CD4-positive, alpha-beta T cell treated with Interleukin-6 for 4 hours (primary cell): ENCODE measurements around the gene YAE1.

Source experiments
- DNase-seq: peaks from one replicate; pipeline ENCODE4 v3.0.0-alpha.2; 2020; ENCODE audit warnings: mixed read lengths

Gene YAE1

DNA sequence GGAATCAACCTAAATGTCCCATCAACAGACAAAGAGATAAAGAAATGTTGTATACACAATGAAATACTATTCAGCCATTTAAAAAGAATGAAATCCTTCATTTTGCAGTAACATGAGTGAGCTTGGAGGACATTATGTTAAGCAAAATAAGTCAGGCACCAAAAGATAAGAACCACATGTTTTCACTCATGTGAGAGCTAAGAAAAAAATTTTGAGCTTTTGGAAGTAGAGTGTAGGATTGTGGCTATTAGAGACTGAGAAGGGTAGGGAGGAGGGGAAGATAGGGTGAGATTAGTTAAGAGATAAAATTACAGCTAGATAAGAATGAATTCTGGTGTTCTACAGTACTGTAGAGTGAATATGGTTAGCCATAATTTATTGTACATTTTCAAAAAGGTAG is 8.3 kb upstream of the YAE1 start:
- no peak for DNase-seq

DNA sequence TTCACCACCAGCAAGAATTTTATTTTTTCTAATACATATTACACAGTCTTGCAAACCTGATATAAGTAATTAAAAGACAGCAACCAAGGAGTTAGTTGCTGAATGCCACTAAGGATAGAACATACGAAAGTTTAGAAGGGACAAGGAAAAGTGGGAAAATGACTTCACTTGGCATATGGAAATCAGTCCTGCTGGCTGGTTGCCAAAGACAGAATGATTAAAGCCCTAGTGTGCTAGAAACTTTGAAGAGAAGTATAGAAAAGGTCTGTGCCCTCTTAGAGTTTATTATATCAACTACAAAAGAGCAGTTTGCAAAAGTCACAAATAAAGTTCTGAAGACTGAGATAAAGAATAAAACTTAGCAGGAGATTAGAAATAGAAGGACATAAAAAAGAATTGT is 5.8 kb upstream of the YAE1 start:
- DNase-seq: no peak

DNA sequence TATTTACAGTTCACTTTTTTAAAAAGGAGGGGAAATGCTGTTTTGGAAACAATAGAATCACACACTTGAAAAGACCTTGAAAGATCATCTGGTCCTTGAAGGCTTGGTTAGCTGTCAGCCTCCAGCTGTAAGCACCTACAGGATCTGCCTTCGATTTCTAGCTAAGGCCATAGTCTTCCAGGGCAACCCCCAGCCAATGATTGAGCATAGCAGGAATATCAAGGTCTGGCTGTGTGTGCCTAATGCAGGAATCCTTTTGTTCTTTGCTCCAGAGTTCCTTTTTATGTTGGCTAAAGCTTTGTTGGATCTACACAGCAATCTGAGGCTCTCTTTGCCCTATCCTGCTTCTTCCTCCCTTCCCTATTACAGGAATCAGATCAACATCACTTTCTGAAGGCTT is 5.2 kb upstream of the YAE1 start:
- DNase-seq: no peak

DNA sequence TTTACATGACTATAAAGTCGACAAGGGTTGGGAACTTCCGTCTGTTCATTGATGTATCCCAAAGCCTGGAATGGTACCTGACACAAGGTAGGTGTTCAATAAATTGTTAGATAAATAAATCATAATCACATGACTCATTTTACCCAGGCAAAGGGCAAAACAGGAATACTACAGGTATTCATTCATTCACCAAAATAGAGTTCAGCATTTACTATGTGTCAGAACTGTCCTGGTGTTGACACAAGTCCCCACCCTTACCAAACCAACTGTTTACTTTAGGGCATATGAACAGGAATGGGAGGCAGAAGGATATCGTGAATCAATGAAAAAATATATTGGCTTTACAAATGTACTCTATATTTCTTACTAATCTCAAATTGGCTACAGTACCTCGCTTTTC is 666 bp upstream of the YAE1 start:
- no peak for DNase-seq

DNA sequence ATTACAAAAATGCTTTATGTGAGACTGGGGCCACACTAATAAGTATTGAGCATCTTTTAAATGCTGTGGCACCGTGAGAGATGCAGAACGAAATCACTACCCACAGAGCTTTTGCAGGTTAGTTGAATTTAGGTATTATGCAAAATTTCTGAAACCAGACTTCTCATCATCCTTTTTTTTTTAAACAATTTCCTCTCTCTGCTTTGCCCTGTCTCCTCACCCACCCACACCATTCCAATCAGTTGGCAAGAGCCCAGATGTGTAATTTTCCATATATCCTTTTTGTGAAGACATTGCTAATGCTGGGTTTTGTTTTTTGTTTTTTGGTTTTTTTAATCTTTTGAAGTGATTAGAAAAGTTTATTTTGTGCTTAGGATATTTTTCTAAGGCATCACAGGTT is 1.1 kb downstream of the YAE1 start:
- no peak for DNase-seq

DNA sequence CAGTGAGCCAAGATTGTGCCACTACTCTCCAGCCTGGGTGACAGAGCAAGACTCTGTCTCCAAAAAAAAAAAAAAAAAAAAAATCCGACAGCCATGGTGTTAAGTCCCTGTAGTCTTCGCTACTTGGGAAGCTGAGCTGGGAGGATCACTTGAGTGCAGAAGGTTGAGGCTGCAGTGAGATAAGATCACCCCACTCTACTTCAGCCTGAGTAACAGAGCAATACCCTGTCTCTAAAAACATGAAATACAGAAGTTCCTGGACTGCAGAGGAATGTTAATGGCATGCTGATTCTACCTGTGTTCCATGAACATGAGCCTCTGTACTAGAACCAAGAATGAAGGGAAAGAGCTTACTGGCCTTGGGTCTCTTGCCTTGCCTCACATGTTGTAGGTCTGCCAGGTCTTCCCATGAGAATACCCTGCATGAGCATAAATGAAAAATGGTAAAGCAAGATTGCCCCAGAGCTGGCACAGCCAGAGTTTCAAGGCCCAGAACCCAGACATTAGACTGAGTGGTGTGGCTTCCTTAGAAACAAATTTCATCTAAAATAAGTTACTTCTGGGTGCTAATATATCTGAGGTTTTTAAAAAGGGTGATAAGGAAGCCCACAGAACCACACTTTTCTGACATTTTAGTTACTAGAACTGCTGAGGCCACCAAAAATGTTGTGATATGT is 8.6 kb downstream of the YAE1 start:
- no peak for DNase-seq

DNA sequence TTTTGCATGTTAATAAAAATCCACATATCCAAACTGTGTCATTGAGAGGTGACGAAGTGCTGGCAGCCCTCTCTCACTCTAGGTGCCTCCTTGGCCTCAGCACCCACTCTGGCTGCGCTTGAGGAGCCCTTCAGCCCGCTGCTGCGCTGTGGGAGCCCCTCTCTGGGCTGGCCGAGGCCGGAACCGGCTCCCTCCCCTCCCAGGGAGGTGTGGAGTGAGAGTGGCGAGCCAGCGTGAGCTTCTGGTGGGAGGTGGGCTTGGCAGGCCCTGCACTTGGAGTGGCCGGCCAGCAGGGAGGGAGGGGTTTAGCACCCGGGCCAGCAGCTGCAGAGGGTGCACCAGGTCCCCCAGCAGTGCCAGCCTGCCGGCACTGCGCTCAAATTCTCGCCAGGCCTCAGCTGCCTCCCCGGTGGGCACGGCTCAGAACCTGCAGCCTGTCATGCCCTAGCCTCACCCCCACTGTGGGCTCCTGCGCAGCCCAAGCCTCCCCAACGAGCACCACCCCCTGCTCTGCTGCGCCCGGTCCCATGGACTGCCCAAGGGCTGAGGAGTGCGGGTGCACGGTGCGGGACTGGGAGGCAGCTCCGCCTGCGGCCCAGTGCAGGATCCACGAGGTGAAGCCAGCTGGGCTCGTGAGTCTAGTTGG is 11.1 kb downstream of the YAE1 start:
- DNase-seq: no peak

DNA sequence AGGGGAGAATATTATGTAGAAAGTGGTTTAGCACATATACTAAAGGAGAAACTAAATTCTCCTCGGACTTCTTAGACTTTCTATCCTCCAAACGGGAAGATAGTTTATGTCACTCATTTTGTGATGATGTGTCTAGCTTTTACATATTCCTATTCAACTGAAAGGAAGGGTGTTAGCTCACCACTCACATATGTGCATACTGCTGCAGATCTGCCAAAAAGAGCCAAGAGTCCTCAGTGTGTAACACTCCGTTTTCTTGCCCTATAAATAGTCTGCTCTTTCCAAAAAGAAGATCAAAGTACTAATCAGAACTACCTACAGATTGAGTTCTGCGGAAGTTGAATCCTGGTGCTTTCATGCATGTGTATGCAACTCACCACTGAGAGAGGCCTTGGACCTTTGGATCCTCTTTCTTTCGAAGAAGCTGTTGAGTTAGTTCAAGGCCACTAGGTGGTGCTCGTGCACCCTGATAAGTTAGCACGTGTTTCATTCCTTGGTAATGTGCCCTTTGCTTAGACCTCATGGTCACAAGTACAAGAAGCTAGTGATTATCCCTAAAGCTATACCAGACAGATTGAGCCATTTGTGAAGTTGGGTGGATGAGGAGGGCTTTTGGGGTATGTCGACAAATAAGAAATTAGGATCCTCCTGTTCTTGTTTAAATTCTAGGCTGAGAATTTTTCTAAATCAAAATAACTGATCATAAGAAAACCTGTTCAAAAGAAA is 14.1 kb downstream of the YAE1 start:
- DNase-seq: peak; percentile 88

DNA sequence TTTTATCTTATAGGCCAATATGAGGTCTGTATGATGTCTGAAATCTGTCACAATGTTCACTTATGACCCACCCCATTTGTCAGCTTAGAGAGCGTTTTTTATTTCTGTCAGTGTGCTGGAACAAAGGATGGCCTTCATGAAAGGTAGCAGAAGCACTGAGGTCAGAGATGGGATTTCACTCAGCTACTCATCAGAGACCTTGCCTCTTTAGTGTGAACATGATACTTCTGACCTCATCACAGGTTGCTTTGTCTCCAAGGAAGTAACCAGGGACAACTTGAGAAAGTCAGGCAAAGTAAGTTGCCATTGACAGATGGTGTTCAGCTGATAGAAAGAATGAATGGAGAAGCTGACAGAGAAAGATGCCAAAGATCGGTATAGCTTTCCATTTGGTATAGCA is 16.3 kb downstream of the YAE1 start:
- DNase-seq: no peak

DNA sequence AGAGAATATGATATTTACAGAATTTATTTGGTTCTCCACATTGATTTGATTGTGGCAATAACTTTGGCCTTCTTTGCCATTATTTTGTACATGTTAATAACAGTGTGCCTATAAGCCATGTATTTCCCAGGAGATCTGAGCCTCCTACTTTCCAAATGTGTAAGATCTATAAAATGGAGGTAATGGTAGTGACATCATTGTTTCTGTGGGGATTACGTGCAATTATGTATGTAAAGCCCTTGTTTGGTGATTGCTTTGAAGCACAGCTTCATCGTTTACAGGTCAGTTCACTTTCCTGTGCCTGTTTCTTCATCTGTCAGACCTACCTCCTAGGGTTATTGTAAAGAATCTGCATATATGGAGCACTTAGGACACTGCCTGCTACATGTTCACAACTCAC is 17.3 kb downstream of the YAE1 start:
- no peak for DNase-seq

DNA sequence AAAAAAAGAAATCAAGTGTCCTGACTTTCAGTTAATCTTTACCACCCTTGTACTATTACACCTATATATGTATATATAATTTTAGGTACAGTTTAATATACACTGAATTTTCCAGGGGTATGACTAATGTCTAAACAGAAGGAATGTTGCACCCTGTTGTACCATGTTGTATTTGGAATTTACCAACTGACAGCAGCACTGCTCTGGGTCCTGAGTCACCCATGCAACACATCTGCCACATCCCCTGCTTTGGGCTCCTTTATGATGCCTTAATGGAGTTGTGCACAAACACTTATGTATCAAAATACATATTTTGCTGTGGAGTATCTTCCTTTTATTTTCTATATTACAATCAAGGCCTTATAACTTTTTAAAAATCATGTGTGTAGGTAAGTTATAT is 21.2 kb downstream of the YAE1 start:
- no peak for DNase-seq

DNA sequence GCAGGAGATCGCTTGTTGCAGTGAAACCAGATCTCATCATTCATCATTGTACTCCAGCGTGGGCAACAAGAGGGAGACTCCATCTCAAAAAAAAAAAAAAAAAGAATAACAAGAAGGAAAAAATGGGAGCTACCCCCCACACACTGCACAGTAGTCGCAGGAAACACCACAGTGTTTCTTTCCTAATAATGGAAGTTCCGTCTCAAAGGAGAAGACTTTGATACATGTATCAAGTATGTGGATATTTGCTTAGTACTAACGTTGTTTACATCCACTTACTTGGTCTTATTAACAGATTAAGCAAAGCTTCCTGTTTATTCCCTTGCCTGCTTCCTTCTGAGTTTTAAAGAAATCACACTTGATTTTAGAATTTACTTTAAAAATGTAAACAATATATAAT is 22.2 kb downstream of the YAE1 start:
- DNase-seq: no peak

DNA sequence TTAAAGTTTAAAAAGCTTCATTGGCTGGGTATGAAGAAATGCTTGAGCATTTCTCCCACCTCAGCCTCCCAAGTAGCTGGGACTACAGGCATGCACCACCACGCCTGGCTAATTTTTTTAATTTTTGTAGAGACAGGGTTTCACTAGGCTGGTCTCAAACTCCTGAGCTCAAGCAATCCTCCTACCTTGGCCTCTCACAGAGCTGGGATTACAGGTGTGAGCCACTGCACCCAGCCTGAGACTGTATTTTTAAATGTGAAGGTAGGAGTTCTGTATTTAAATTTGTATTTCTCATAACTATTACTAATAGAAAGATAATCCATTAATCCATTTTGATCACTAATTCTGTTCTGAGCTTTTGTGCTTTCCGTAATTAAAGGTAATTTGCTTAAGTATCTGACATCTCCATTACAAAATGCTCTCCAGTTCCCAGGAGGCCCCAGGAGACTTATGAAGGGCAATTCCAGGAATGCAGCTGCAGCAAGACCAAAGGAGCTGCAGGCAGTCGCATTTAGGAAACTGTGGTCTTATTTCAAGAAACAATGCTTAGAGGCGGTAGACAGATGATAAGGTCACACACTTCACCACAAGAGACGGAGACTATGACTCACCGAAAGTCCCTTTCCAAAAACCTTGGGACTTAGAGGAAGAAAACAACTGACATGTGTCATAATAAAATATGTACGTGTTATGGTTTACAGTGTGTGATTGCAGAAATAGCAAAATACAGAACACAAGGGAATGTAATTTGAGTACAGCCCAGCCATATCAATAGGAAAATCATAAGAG is 23.3 kb downstream of the YAE1 start:
- DNase-seq: peak; percentile 65

DNA sequence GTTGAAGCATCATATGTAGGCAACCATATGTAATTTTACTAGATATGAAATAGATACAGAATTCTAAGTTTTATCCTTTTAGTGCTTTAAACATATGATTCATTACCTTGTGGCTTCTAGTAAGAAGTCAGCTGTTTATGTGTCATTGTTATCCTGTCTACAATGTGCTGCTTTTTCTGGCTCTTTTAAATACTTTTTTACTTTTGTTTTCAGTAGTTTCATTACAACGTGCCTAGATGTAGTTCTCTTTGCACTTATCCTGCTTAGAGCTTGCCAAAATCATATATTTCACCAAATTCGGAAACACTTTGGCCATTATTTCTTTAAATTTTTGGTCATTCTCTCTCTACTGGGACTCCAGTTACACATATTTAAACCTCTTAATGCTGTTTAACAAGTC is 26.4 kb downstream of the YAE1 start:
- no peak for DNase-seq

DNA sequence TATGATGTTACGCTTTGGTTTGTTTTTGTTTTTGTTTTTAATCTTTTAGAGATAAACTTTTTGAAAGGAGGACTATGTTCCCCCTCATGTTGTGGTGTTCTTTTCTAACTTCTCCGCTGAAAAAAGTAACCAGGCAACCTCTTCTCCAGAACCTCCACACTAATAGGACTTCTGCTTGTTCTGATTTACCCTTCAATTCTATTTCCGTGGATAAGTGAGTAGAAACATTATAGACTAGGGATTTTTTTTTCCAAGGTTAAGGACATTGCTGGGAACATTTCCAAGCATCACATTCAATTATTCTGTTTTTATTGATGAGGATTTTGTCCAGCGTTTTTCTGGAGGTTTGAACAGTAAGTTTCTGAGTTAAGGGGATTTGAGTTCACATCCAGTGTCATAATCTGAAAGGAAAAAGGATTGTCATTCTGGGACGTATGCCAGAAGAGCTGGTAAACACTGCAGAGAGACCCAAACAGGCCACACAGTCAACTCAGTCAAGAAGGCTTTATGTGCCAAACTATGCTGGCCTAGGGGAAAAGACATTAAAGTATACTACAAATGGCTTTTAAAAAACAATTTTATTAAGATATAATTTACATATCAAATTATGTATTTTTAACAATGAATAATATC is 28.9 kb downstream of the YAE1 start:
- DNase-seq: no peak

DNA sequence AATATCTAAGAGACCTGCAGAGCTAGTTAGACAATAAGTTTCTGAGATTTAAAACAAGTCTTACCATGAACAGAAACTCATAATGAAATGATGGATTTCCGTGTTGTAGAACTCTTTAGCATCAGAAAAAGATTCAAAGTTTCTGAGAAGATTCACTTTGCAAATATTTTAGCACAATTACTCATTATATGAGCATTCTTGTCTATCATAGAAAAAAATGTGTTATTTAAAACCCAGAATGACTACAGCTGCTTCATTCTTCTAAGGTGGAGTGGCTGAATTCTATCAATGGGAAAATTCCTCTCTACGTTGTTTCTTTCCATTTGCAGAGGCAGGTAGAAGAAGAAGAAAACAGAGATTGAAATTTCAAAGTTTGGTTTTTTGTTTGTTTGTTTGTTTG is 36.1 kb downstream of the YAE1 start:
- DNase-seq: no peak

DNA sequence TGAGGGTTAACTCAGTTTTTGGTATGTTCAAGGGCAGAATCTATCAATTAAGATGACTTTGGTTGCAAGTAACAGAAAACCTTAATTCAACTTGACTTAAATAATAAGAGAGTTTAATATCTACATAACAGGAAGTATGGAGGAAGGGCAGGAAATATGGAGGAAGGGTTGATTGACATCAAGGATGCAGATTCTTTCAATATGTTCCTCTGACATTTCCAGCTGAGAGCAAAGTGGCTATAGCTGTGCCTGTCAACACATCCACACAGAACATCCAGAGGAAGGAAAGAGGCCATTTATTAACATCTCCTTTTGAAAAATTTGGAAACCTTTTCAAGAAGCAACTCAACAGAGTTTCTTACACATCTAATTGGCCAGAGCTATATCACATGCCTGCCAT is 37.7 kb downstream of the YAE1 start:
- no peak for DNase-seq

DNA sequence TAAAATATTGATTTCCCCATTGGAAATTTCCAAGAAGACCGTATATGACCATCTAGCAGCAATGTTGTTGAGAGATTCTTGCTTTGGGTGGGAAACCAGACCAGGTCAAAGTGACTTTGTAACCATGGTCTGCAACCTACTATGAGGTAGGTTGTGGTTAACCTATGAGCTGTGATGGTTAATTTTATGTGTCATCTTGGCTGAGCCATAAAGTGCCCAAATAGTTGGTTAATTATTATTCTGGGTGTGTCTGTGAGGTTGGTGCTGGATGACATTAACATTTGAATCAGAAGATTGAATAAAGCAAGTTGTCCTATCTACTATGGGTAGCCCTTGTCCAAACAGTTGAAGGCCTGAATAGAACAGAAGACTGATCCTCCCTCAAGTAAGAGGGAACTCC is 38.9 kb downstream of the YAE1 start:
- no peak for DNase-seq

DNA sequence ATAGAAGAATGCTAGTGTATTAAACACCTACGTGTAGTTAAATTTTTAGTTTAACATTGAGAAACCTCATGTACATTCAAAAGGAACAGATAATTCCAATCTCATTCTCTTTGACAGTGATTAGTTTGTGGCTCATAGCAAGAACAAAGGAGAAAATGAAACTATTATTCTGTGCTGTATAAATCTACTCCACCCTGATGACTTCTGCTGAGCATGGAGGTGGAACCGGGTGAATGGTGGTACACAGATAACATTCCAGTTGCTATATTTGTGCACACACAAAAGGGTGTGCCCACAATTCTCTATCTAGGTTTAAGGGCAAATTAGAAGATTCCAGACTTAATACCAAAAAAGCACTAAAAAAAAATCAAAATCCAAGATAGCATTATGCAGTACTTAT is 40.1 kb downstream of the YAE1 start:
- DNase-seq: peak; percentile 14

DNA sequence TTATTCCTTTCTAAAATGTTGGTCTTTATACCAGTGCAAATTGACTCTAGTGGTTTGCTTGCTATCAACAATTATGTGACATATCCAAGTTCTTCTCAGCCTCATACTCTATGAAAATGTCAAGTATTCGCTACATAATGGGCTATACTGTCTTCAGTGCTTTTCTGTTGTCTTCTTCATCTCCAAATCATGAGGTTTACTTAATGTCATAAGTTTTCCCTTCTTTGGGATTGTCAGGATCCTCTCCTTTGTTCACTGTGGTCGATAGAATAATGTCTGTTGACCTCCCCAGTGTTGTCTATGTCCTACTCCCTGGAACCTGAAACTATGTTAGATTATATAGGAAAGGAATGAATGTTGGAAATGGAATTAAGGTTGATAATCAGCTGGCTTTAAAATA is 40.7 kb downstream of the YAE1 start:
- DNase-seq: no peak

DNA sequence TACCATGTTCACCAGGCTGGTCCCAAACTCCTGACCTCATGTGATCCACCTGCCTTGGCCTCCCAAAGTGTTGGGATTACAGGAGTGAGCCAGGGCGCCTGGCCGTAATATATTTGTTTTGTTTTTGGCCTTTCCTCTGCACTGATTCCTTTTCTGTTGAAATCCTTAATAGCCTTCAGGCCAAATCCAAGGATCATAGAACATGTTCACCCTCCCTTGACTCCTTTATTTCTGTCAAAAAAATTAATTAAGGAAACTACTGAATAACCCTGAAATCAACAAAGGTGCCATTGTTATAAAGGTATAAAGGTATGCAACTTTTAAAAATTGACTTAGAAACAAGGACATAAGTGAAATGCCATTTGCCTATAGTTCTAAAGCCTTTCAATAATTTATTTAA is 41.7 kb downstream of the YAE1 start:
- no peak for DNase-seq

DNA sequence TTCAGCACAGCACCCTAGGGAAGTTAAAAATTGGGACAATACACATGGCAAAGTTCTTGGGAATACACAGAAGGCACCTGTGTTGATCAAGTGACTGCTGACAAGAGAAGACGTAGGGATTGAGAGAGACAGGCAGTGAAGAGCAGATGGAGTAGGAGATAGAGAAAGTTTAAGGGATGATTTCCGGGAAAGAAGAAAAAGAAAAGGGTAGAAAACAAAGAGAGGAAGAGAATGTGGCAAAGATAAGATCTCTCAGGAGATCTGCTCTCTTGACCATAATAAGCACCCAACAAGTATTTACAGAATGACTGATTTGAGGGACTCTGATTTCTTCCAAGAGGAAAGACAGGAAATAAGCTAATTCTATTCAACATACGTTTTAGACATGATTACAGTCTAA is 42.1 kb downstream of the YAE1 start:
- no peak for DNase-seq
